ENCODE data around the gene HECTD4.
A peak's percentile ranks its signal among the peaks of the same experiment; 100 is the strongest.

The HECTD4 gene

GRCh38 chr12:112146123-112146522 is 236.1 kb downstream of the HECTD4 start:
- peaks cover 0 to 14% (median 3%) of the 10 kb centered on the region in 10 experiments; a peak in 7 of 20 replicates for H3K4me1 ChIP-seq
- no peaks in the 10 kb centered on the region for H3K9me3 ChIP-seq (replicated peaks in 1 of 11)
- no peak overlapping the region for H3K4me3 ChIP-seq
- no peak overlapping the region for H3K27ac ChIP-seq
- no peak for TF ChIP-seq Cebpa-rat (IDR thresholded peaks at IDR 0.05)
- H3K4me2 ChIP-seq: no peak overlapping the region
- no peak overlapping the region for H3K9ac ChIP-seq
- H4K20me1 ChIP-seq: peaks cover 0 to 5% (median 0%) of the 10 kb centered on the region in 11 experiments; a peak in 2 of 22 replicates
- peaks cover 93 to 99% (median 95%) of the 10 kb centered on the region in 11 experiments for H3K36me3 ChIP-seq
- no peaks in the 10 kb centered on the region for H3K27me3 ChIP-seq

GRCh38 chr12:112140728-112141127 is 241.5 kb downstream of the HECTD4 start:
- no peak overlapping the region for H3K9ac ChIP-seq
- TF ChIP-seq Cebpa-rat (IDR thresholded peaks at IDR 0.05): no peak
- no peaks in the 10 kb centered on the region for H3K27me3 ChIP-seq
- H3K27ac ChIP-seq: no peak overlapping the region
- no peak overlapping the region for H3K4me2 ChIP-seq
- no peaks in the 10 kb centered on the region for H3K9me3 ChIP-seq (replicated peaks in 1 of 11)
- no peaks in the 10 kb centered on the region; a peak in 2 of 22 replicates for H4K20me1 ChIP-seq
- no peak overlapping the region for H3K4me3 ChIP-seq
- peaks cover 0 to 10% (median 0%) of the 10 kb centered on the region in 10 experiments; a peak in 3 of 20 replicates for H3K4me1 ChIP-seq
- peaks cover 96 to 100% (median 100%) of the 10 kb centered on the region in 11 experiments for H3K36me3 ChIP-seq

GRCh38 chr12:112134731-112135130 is 247.5 kb downstream of the HECTD4 start:
- Histone ChIP-seq H3K4me1 (peaks cover 18 to 36% (median 21%) of the 10 kb centered on the region in 10 experiments), H3K27me3 (no peaks in the 10 kb centered on the region), H3K27ac (no peak overlapping the region), H3K36me3 (peaks cover 58 to 80% (median 67%) of the 10 kb centered on the region in 11 experiments), H3K4me2 (no peak overlapping the region), H3K9ac (no peak overlapping the region), H3K4me3 (no peak overlapping the region), H4K20me1 (peaks cover 0 to 41% (median 0%) of the 10 kb centered on the region in 11 experiments; a peak in 9 of 22 replicates), H3K9me3 (replicated peaks in 1 of 11) (no peaks in the 10 kb centered on the region)
- TF ChIP-seq Cebpa-rat (IDR thresholded peaks at IDR 0.05): peak in 4 of 11 experiments; percentile 21 to 64 (median 46); a peak in 3 of 22 replicates

GRCh38 chr12:112133418-112133817 is 248.8 kb downstream of the HECTD4 start:
- no peak for TF ChIP-seq Cebpa-rat (IDR thresholded peaks at IDR 0.05)

GRCh38 chr12:112131686-112132085 is 250.5 kb downstream of the HECTD4 start:
- peak overlapping the region in 5 of 11 experiments; percentile 71 to 77 (median 74); a peak in 6 of 22 replicates for H3K9ac ChIP-seq
- no peaks in the 10 kb centered on the region for H3K9me3 ChIP-seq (replicated peaks in 1 of 11)
- no peaks in the 10 kb centered on the region for H3K27me3 ChIP-seq
- peaks cover 0 to 42% (median 7%) of the 10 kb centered on the region in 11 experiments; a peak in 12 of 22 replicates for H4K20me1 ChIP-seq
- no peak for TF ChIP-seq Cebpa-rat (IDR thresholded peaks at IDR 0.05)
- H3K4me1 ChIP-seq: peaks cover 48 to 66% (median 51%) of the 10 kb centered on the region in 10 experiments
- H3K4me3 ChIP-seq: peak overlapping the region in 2 of 10 experiments; percentile 46 to 48; a peak in 3 of 20 replicates
- peaks cover 28 to 49% (median 36%) of the 10 kb centered on the region in 11 experiments for H3K36me3 ChIP-seq
- H3K4me2 ChIP-seq: peak overlapping the region; percentile 82 to 100 (median 94); a peak in 18 of 22 replicates
- H3K27ac ChIP-seq: peak overlapping the region; percentile 68 to 92 (median 82); a peak in 18 of 22 replicates

More at GRCh38 chr12:112133418-112133817, 248.8 kb downstream of the HECTD4 start:
- peaks cover 31 to 49% (median 34%) of the 10 kb centered on the region in 10 experiments for H3K4me1 ChIP-seq
- H3K36me3 ChIP-seq: peaks cover 45 to 66% (median 54%) of the 10 kb centered on the region in 11 experiments
- no peak overlapping the region for H3K4me3 ChIP-seq
- H3K27ac ChIP-seq: no peak overlapping the region
- no peak overlapping the region for H3K9ac ChIP-seq
- peaks cover 0 to 41% (median 0%) of the 10 kb centered on the region in 11 experiments; a peak in 9 of 22 replicates for H4K20me1 ChIP-seq
- H3K27me3 ChIP-seq: no peaks in the 10 kb centered on the region
- H3K4me2 ChIP-seq: peak overlapping the region in 2 of 11 experiments; percentile 42 to 98; a peak in 4 of 22 replicates
- no peaks in the 10 kb centered on the region for H3K9me3 ChIP-seq (replicated peaks in 1 of 11)

- no peaks in the 10 kb centered on the region for H3K27me3 ChIP-seq
- peak overlapping the region; percentile 68 to 92 (median 82) for H3K27ac ChIP-seq
- H3K9ac ChIP-seq: peak overlapping the region; percentile 68 to 85 (median 74)
- H4K20me1 ChIP-seq: peaks cover 0 to 45% (median 18%) of the 10 kb centered on the region in 11 experiments; a peak in 13 of 22 replicates
- H3K9me3 ChIP-seq (replicated peaks in 1 of 11): no peaks in the 10 kb centered on the region
- no peak for TF ChIP-seq Cebpa-rat (IDR thresholded peaks at IDR 0.05)
- peaks cover 16 to 37% (median 25%) of the 10 kb centered on the region in 11 experiments for H3K36me3 ChIP-seq
- peak overlapping the region; percentile 34 to 62 (median 46); a peak in 15 of 20 replicates for H3K4me3 ChIP-seq
- peaks cover 56 to 72% (median 60%) of the 10 kb centered on the region in 10 experiments for H3K4me1 ChIP-seq
- peak overlapping the region; percentile 82 to 100 (median 94) for H3K4me2 ChIP-seq
Measured at GRCh38 chr12:112130441-112130998, 251.7 kb downstream of the HECTD4 start.

- H3K4me2 ChIP-seq: peak overlapping the region; percentile 82 to 100 (median 96)
- H3K4me1 ChIP-seq: peaks cover 58 to 68% (median 63%) of the 10 kb centered on the region in 10 experiments
- H3K36me3 ChIP-seq: peaks cover 0 to 6% (median 0%) of the 10 kb centered on the region in 11 experiments; a peak in 2 of 22 replicates
- H3K27me3 ChIP-seq: no peaks in the 10 kb centered on the region
- peak overlapping the region in 10 of 11 experiments; percentile 36 to 97 (median 92); a peak in 12 of 22 replicates for H3K9ac ChIP-seq
- peak overlapping the region in 5 of 11 experiments; percentile 4 to 97 (median 82); a peak in 5 of 22 replicates for H3K27ac ChIP-seq
- H3K9me3 ChIP-seq (replicated peaks in 1 of 11): no peaks in the 10 kb centered on the region
- TF ChIP-seq Cebpa-rat (IDR thresholded peaks at IDR 0.05): no peak
- H3K4me3 ChIP-seq: peak overlapping the region; percentile 74 to 98 (median 87); a peak in 18 of 20 replicates
- H4K20me1 ChIP-seq: peaks cover 0 to 27% (median 12%) of the 10 kb centered on the region in 11 experiments; a peak in 12 of 22 replicates
Measured at GRCh38 chr12:112126911-112127310, 255.3 kb downstream of the HECTD4 start.

GRCh38 chr12:112126000-112126438 is 256.2 kb downstream of the HECTD4 start:
- Histone ChIP-seq H3K27ac (peak overlapping the region; percentile 82 to 97 (median 86)), H4K20me1 (peaks cover 0 to 22% (median 10%) of the 10 kb centered on the region in 11 experiments; a peak in 12 of 22 replicates), H3K4me2 (peak overlapping the region; percentile 82 to 100 (median 96)), H3K9me3 (replicated peaks in 1 of 11) (no peaks in the 10 kb centered on the region), H3K4me1 (peaks cover 49 to 59% (median 54%) of the 10 kb centered on the region in 10 experiments), H3K27me3 (no peaks in the 10 kb centered on the region), H3K9ac (peak overlapping the region; percentile 86 to 97 (median 92)), H3K36me3 (no peaks in the 10 kb centered on the region), H3K4me3 (peak overlapping the region; percentile 74 to 98 (median 87))
- TF ChIP-seq Cebpa-rat (IDR thresholded peaks at IDR 0.05): no peak

Data from BLaER1 treated with 17β-estradiol and CSF1 and Interleukin-3, amounts not matched to agents 10 nM and 100 nM (cell line).